HG03097 (cell line): ENCODE results near the gene P3H3.

Source experiments
- ATAC-seq: cut with Tn5 transposase; IDR thresholded peaks from one replicate; pipeline ENCODE4 v1.9.1; 2021; ENCODE audit not compliant: unreplicated experiment, low FRiP score

The P3H3 gene, protein sequence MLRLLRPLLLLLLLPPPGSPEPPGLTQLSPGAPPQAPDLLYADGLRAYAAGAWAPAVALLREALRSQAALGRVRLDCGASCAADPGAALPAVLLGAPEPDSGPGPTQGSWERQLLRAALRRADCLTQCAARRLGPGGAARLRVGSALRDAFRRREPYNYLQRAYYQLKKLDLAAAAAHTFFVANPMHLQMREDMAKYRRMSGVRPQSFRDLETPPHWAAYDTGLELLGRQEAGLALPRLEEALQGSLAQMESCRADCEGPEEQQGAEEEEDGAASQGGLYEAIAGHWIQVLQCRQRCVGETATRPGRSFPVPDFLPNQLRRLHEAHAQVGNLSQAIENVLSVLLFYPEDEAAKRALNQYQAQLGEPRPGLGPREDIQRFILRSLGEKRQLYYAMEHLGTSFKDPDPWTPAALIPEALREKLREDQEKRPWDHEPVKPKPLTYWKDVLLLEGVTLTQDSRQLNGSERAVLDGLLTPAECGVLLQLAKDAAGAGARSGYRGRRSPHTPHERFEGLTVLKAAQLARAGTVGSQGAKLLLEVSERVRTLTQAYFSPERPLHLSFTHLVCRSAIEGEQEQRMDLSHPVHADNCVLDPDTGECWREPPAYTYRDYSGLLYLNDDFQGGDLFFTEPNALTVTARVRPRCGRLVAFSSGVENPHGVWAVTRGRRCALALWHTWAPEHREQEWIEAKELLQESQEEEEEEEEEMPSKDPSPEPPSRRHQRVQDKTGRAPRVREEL

GRCh38 chr12:6827982-6828780 is at the start of gene P3H3:
P3H3 (plus strand) TSS chr12:6828407; CDS start chr12:6828441, 34 bp downstream.
- ATAC-seq = no peak

- no peak for ATAC-seq
Measured at GRCh38 chr12:6778574-6779550, 49.3 kb upstream of the P3H3 start.

DNA sequence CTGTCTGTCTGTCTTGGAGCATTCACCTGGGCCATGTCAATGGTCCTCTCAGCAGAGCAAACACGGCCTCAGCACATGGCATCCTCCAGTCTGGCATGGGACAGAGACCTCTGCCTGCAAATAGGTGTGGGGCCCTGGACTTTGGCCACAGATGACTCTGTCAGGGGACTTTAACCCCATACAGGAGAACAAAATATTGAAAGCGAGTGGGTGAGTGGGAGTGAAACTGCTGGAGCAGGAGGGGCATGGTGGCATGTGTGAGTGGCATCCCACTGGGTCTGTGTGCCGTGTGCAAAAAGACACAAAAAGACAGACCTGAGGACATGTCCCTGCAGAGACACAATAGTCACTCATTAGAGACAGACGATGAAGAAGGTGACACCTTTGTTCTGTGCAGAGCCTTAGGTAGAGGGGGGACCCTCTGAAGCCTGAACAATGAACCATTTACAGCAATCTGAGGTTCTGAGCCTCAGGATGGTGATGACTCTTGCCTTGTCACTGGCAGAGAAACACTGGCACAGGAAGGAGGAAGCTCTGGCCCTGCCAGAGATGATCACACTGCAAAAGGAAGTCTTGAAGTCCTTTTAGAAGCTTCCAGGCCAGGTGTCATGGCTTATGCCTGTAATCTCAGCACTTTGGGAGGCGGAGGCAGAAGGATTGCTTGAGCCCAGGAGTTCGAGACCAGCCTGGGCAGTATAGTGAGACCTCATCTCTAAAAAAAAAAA is 48.3 kb upstream of the P3H3 start:
- ATAC-seq = no peak

GRCh38 chr12:6780573-6780972 is 47.6 kb upstream of the P3H3 start:
- no peak for ATAC-seq

- ATAC-seq = no peak
Measured at GRCh38 chr12:6782119-6782518, 46.1 kb upstream of the P3H3 start.

DNA sequence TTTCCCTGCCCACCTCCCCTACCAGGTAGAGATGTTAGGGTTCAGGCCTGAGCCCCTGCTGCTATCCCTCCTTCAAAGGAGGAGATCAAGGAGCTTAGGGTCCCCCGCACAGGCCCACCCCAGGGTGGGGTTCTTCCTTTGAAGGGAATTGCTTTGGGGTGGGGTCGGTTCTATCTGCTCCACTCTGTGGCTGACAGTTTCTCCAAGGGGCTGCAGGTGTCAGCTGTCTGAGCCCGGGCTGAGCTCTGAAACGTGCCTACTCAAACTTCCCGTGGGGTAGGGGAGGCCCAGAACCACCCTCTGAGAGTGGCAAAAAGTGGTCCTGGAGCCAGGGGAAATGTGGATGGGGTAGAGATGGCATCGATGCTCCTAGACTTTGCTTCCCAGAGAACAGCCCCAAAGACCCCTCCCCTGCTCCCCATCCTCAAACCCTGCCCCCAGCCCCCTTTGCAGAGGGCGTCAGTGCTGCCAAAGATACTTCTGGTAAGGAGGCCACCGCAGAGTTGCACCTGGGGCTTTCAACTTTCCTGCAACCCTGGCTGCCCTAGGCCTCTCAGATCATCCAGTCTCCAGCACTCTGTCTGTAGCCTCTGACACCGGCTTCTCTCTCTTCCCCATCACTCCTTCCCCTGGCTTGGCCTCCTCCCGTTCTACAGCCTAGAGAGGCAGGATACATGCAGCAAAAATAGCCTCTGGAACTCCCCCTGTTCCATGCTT is 45.2 kb upstream of the P3H3 start:
- ATAC-seq = no peak

GRCh38 chr12:6783828-6784227 is 44.4 kb upstream of the P3H3 start:
- no peak for ATAC-seq

DNA sequence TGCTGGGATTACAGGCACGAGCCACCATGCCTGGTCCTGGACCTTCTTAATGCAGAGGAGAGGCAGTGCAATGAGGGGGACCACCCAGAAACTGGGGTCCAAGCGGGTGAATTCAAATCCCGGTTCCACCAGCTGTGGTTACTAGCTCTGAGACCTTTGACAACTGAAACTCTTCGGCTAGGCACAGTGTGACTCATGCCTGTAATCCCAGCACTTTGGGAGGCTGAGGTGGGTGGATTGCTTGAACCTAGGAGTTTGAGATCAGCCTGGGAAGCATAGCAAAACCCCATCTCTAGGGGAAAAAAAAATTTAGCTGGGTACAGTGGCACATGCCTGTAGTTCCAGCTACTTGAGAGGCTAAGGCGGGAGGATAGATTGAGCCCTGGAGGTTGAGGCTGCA is 43.9 kb upstream of the P3H3 start:
- no peak for ATAC-seq

DNA sequence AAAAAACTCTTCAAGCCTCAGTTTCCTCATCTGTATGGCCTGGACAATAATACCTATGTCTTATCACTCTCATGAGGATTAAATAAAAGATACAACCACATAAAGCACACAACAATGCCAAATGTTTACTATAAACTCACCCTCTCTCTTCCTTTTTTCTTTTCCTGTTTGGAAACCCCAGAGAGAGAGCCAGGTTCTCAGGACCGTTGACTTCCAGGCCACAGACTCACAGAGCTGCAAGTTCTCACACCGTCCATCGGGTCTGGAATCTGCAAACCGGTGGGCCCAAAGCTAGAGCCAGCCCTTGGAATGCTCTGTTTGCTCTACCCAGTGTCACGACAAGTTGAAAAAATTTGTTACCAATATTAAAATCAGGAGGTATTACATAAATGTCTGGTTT is 43.4 kb upstream of the P3H3 start:
- no peak for ATAC-seq

DNA sequence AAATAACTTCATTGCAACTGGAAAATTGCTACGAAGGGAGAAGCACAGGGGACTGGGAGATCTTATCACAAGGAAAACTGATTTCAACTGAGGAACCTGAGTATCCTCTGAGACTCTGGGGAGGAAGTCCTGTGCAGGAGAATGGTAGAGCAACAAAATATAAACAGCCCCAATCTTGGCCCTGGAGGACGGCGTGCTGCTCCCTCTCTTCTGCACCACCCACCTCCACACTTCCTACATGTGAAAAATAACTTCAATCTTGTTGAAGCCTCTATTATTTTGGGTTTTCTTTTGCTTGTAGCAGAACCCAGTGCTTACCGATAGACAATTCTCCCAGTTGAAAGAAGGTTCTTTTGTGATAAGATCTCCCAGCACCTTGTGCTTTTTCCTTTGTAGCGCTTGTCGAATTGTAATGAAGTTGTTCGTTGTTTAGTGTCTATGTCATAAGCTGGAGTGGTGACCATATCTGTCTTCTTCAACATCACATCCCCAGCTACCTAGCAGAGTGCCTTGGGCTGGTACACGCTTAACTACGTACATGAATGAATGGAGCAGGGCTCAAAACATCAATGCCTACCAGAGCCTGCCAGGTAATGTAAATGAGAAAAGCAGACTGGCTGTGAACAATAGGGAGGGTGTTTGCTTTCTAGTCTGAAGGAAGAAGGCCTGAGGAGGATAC is 41.7 kb upstream of the P3H3 start:
- ATAC-seq = no peak

GRCh38 chr12:6787309-6787708 is 40.9 kb upstream of the P3H3 start:
- no peak for ATAC-seq

DNA sequence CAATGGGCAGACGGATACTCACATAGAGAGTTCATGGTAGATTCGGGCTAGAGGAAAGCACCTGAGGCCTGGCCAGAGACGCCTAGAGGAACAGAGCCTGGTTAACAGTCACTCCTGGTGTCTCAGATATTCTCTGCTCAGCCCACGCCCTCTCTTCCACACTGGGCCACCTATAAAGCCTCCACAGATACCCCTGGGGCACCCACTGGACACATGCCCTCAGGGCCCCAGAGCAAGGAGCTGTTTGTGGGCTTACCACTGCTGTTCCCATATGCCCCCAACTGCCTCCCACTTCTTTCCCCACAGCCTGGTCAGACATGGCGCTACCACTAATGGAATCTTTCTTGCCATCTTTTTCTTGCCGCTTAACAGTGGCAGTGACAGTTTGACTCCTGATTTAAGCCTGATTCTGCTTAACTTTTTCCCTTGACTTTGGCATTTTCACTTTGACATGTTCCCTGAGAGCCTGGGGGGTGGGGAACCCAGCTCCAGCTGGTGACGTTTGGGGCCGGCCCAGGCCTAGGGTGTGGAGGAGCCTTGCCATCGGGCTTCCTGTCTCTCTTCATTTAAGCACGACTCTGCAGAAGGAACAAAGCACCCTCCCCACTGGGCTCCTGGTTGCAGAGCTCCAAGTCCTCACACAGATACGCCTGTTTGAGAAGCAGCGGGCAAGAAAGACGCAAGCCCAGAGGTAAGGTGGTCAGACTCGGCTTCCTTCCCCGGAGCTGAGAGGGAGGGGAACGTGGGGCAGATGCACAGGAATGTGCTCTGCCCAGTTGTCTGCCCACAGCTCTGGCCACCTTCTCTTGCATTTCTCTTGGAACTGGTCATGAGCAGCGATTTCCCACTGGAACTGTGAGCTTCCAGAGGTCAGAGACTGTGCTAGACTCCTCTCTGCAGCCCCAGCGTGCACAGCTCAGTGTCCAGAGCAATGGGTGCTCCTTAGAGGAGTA is 39.0 kb upstream of the P3H3 start, which contains the start of gene CD4:
Gene CD4 (plus strand): TSS at position 557 of the 953 bp plus-strand sequence. CDS start 10,611 bp downstream, outside the sequence.
- ATAC-seq = no peak

- no peak for ATAC-seq
Measured at GRCh38 chr12:6790496-6791150, 37.6 kb upstream of the P3H3 start.

DNA sequence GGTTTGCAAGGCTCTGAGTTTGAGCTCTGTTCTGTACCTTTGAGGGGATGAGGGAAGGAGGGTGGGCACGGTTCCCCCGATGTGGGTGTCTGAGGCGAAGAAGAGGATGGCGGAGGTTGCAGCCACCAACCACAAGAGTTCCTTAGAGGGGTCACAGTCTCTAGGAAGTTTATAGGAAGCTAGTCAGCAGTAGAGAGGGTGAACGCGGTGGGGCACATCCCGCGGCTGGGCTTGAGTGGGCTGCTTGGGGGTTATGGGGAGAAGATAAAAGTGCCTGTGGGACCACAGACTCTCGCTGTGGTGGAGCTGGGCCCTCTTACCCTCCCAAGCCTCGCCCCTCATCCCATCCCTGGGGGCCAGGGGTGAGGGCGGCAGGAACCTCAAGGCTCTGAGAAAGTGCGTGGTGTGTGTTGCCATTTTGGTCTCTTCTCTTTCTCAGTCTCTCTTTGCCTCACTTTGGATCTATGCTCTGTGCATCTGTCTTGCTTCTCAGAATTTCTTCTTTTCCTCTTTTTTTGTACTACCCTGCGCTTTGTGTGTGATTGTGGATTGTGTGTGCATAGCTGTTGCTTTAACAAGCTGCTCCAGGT is 36.2 kb upstream of the P3H3 start:
- no peak for ATAC-seq

GRCh38 chr12:6792522-6793201 is 35.5 kb upstream of the P3H3 start:
- no peak for ATAC-seq

DNA sequence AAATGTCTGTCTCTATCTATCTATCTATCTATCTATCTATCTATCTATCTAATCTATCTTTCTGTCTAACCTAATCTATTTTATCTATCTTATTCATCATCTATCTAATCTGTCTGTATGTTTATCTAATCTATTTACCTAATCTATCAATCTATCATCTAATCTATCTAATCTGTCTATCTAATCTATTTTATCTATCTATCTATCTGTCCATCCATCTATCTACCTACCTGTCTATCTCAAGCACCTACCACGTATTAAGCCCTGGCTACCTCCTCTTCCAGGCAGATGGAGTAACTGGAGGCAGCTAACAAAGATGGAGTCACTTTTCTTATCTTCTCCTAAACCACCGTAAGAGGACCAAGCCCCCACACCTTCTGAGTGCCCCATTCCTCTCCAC is 33.1 kb upstream of the P3H3 start:
- ATAC-seq = no peak
